SHP77 treated with DMSO at 0.1 percent for 48 hours (cell line): ENCODE data around the gene SLX4IP.

Experiments
- DNase-seq: peaks from one replicate; lab custom pipeline; 2025; lab: John Stamatoyannopoulos, UW

The SLX4IP gene

DNA sequence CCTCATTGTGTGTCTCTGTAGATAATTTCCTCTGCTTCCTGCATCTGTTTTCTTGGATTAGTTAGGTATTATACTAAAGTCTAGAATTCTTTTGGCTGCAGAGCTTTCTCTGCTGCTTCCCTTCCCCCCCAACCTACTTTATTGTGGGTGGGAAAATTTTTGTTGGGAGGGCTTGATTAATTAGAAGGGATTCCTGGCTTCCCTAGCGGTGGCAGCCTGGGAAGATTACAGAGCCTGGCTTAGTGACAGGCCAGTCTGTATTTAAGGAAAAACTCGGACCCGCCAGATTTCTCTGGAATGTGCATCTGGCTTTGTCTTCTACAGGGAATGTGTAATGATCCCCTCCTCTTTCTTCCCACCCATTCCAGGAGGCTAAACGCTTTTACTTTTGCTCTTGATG, 31.2 kb downstream of the SLX4IP start:
- no peak for DNase-seq

DNA sequence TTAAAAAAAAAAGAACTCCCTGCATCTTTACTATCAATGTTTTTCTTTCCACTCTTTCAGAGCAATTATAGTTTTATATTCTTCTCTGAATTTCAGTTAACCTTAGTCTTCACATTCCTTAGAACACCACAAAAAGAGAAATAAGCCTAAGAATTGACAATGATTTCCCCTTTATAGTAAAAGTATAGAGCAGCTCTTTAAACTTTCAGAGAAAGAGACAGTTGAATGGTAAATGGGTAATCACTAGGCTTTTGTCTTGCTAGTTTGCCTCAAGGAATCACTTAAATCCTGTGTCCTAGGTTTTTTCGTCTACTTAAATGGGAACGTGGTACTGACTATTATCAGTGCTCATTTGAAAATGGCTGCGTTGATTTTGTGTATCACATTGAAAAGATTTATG, 31.8 kb downstream of the SLX4IP start:
- DNase-seq: no peak

DNA sequence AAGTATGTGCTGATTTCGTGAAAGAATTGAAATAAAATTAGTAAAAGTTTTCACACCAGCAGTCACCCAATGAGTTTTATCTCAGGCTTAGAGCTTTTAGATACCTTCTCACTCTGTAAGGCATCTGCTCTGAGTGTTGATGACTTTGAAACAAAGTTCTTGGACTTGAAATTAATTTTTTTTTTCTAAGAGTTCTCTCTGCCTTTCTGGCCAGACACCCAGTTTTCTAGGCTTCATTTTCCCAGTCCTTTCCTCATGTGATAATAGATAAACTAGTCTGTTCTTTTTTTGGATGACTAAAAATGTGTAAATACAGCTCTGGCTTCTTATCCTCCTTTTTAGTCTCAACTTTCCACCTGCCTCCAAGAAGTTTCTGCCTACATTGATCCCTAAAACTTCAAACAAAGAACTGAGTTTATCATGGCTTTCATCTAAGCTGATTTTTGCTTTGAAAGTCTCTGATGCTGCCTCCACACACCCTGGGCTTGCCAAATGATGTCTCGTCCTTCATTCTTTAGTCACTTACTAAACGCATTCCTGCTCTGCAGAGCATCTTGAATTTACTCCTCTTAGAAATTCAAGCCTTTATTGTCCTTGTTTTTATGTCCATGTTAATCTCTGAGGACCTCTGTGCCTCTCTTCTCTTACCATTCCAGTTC, 32.7 kb downstream of the SLX4IP start:
- DNase-seq: no peak

DNA sequence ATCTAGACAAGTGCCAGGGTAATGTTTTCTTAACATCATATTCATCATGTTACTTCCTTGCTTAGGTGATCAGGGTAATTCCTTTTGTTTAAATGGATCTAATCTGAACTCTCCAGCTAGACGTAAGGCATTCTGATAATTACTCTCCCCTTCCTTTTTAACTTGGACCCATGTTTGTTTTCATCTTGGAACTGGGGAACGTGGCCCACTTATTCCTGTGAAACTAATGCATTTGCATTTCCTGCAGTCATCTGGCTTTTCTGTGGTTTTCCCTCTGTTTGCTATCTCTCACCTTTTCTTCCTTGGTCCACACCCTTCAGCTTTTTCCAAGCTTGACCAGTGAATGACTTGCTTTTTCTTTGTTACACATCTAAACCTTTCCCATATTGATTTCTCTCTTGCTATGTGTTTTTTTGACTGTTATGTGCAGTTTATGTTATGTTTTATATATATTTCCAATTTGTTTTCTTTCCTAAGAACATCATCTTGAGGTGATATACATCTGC, 33.3 kb downstream of the SLX4IP start:
- no peak for DNase-seq

DNA sequence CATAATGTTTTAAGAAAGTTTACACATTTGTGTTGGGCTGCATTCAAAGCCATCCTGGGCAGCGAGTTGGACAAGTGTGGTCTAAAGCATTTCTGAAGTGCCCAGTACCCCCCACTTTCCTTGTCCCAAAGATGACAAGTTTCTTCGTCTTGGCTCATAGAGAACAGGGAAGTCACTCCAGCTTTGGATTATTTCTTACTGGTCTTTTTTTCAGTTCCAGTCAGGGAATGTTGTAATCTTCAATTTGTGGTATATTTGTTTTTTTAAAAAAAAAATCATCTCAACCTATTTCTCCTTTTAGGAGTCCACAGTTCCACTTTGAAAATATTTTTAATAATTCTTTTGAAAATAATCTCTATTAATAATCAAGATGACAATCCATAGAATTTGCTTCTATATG, 34.0 kb downstream of the SLX4IP start:
- no peak for DNase-seq

DNA sequence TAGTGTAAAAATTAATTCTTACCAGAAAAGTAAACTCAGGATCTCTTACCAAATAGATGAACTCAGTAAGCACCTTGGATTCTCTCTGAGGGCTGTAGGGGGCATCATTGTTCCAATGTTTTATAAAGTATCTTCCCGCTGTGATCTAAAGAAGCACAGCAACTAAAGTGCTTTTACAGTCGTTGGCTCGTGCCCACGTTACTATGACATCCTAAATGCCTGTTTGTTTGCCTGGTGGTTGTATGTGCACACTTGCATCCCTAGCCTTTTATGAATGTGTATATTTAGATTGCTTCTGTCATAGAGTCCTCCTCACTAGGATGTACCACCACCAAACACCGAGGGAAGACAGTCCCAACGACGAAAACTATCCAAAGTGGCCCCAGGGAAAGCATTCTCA, 34.5 kb downstream of the SLX4IP start:
- DNase-seq: peak; percentile 86

DNA sequence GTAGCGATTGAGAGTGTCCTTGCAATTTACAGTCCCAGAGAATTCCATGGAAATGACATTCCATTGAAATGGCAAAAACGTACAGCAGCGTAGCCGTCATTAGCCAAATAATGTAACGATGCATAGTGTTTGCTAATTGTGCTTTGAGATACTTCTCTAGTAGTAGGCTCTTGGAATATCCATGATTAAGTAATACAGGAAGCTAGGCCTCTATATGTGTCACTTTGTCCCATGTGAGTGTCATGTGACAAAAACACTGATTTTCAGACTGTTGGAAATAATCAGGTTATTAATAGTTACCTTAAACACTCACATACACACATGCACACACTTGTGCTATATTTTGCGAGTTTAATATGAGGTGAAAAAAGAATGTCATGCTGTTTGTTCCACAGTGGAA, 35.2 kb downstream of the SLX4IP start:
- DNase-seq: no peak

DNA sequence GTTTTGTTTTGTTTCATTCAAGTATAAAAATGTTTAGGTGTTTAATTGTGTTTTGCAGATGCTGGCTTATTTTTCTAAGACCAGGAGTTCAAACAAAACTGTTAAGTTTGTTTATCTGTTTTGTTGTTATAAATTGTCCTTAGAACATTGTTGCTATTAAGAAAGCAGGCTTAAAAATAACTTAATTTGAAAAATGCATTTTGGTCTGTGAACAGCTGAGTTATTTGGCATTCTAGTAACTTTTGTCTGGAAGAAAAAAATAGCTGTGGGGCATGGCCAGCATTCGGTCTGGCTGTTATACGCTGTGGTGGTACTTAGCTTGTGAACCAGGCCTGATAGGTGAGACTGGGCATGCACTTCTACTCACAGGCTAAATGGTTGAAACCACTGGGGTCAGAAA, 37.8 kb downstream of the SLX4IP start:
- no peak for DNase-seq

DNA sequence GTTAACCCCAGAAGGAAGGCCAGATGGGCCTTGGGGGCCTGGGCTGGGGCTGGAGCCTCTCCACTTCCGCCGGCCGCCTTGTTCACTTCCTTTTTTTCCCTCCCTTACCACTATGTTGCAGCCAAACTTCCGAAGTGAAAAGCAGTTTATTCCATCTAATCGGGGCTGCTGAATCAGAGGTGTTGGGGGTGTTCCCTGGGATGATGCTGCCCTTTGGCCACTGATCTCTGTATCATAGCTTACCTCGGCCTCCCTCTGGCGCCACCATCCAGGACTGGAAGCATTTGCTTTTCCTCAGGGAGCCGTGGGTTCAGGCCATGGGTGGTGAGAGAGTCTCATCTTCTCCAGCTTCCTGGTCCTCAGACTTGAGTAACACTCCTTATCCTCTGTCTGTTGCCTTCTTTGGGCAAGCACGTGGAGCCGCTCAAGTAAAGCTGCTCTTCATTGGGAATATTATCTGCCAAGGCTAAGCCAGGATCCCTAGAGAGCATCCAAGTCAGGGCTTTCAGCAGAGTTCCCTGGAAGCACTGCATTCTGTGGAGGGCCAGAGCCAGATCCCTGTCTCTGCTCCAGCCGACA, 39.6 kb downstream of the SLX4IP start:
- DNase-seq: no peak

DNA sequence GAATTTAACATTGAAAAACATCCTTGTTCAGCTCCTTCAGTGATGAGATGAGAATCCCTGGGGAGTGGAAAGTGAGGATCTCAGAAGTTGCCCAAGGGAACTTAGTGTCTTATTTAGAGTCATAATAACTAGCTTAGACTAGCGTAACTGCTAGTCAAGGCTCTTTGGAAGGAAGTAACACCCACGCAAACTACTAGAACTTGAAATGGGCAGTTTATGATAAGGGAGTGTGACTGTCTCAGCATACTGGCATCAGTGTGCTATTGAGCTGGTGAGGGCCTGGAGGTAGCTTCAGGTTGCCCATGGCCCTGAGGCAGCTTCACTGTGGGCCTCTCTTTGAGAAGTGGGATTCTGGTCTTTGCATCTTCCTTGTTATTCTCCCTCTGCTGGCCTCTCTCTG, 40.1 kb downstream of the SLX4IP start:
- DNase-seq: no peak

DNA sequence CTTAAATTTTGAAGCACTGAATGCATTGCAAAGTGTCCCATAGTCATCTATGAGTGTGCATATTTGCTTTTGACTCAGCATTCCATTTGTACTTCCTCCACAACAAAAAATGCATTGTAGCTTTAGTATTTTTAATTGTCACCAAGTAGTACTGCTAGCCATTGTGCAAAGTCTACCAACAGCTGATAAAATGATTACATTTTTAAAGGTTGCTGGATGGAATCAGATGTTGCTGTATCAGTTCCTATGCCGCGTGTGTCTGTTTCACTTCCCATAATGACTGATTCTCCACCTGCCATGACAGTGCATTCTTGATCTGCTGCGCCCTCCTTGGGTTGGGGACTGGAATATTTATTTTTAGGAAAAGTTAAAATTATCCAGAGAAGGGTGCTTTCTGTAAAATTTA, 41.2 kb downstream of the SLX4IP start:
- peak; percentile 24 for DNase-seq

DNA sequence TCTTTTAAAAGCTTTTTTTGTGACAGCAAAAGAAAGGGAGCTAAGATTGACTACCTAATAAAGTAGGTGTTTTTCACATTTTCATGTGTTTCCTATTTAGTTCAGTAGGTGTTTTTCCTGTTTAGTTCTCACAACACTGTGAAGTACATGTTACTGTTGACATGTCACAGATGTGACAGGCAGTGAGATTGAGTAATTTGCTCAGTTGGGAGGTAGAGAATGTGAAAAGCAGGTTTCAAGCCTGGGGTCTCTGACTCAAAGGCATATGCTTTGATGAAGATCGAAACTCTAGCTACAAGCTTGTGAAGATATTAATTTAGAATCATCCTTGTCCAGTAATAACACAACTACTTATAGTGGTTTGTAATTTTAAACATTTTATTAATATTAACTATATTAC, 43.1 kb downstream of the SLX4IP start:
- DNase-seq: no peak

DNA sequence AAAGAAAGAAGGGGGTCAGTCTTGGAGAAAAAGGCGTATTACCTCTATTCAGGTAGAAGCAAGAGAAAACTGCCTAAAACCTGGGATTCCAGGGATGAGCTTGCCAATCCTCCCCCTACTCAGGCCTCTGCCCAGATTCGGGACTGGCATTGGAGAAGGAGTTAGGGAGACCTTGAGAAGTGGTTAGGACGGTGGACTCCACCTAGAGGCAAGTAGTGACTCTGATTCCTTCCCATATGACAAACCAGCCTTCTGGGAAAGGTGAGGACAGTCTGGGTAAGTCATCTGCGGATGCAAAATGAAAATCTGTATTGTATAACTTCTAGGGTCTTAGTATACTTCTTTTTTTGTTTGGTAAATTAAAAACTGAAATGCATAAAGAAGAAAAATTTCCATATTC, 43.8 kb downstream of the SLX4IP start:
- DNase-seq: no peak

DNA sequence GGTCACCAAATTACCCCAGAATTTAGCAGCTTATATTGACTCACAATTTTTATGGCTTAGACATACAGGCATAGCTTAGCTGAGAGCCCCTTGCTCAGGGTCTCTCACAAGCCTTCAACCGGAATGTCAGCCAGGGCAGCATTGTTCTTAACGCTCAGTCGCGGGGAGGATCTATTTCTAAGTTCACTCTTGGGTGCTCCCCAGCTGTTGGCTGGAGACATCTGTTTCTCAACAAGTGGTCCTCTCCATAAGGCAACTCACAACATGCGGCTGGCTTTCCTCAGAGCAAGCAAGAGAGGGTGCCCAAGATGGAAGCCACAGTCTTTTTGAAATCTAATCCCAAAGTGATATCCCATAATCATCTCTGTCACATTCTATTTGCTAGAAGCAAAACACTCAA, 46.6 kb downstream of the SLX4IP start:
- DNase-seq: no peak

DNA sequence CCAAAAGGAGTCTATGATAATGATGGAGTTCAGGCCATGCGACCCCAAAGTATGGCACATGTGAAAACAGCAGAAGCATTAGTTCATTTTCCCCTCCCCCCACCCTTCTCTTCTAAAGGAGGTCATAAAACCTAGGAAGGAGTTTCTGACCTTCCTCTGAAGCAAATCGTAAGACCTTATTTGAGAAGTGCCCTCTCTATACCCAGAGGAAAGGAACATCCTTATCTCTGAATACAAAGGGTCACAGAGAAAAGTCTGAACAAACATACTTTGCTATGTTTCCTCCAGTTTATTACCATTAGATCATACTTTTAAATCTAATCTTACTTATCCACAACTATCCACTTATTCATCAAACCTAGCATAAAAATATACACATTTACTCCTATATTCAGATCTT, 48.6 kb downstream of the SLX4IP start:
- DNase-seq: no peak

DNA sequence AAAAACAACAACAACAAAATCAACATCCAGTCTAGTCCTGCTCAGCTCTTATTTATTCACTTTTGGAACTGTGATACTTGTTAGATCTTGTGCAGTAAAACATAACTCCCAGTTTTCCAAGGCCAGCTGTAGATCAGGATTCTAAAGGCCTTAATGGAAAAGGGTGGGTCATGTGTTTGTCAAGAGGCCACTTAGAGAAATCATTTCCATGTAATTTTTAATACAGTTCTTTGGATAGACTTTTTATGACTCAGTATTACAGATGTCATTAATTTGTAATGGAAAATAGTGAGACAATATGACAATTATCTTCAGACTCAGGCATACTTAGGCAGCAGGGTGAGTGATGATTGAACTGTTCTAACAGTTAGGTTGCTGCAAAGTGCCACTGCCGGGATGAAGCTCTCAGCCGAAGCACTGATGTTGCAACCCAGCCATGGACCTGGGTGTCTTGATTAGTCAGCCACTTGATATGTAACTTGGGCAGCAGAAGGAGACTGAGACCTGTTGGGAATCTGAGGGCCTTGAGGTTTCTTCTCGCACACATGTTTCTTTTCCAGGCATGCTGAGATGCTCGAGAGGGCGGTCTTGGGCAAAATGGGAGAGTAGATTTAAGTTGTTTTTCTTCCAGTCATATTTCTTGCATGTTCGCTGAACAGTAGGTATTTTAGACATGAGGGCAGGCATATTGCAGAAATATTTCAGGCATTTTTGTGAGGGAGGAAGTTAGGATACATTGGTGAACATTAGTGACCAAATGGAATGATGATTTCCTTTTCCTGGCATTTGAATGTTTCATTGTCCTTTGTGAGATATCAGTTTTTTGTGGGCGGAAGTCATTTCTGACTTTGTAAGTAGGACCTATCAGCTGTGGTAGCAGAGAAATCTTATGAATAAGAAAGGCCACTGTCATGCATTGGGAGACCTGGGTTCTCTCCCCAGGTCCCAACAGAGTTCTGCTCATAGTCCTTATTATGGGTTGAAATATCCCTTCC, 52.3 kb downstream of the SLX4IP start:
- no peak for DNase-seq

DNA sequence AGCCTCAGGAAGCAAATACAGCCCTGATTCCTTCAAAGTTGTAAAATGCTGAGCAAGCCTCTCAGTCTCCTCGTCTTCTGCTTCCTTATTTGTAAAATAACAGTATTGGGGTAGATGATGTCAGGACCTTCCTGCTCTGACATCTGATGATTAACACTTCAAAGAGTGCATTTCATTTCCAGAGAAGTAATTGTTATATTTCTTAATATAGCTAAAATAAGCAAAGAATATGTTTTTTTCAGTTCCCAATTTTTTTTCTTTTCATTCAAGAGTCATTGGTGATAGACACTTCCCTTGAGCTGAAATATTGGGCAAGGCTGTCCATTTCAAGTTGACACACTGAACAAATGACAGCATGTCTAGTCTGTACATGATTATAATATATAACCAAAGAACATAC, 53.4 kb downstream of the SLX4IP start:
- no peak for DNase-seq

DNA sequence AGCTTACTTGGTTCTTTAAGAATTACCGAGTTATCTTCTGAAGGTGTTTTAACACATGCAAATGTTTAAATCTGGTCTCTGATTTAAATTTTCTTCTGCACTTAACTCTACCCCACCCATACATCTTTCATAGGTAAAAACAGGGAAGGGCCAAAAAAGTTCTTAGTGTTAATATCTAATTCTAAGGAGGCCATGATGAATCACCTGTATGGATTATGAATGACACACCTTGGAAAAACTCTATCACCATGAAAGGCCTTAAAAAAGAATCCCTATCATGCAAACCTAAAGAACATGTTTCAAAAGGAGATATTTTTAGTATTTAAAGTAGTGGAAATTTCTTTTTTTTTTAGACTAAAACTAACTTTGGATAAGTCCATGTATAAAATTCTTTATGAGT, 54.7 kb downstream of the SLX4IP start:
- no peak for DNase-seq

DNA sequence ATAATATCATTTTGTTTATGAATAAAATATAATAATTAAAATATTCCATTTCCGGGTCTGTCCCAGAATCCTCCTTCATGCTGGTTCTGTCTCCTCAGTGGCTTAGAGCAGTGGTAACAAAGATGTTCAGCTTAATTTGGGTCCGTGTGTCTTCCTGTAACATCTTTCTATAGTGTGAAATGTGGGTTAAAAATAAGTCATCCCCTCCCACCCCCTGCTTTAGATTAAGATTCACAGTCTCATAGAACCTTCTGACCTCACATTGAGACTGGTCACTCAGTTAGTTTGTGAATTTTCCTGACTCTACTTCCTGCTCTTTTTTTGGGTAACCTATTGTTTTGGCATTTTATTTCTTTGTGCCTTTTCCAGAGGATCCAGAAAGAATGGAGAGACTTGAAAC, 55.2 kb downstream of the SLX4IP start:
- no peak for DNase-seq

DNA sequence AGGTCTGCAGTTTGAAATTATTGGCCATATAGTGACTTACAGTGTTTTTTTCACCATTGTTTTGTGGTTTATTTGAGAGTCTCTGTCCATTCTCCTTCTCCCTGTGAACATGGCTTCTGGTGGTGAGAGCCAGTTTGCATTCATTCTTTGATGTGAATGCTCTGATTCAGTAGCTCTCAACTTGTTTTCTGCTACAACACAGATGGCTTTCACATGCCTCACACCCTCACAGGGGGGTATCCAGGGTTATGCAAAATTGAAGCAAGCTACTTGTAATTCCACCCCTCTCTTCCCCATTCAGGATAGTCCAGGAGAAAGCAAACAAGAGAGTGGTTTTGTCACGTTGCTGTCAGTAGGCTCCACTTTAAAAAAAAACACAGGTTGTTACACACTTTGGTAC, 55.6 kb downstream of the SLX4IP start:
- no peak for DNase-seq

DNA sequence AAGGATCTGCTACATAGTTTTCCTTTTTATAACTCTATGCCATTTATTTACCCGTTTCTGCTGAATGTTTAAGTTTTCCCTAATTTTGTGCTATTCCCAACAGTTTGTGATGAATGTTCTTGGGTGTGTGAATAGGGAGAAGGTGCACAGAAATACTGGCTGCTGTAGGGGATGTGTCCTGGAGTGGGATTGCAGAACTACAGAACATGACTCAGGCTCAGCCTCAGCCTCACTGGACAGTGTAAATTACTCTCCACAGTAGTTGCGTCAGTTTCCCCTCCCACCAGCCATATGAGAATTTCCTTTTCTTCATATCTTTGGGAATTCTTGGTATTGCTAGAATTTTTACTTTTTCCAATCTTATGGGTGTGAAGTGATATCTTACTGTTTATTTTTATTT, 57.0 kb downstream of the SLX4IP start:
- no peak for DNase-seq

DNA sequence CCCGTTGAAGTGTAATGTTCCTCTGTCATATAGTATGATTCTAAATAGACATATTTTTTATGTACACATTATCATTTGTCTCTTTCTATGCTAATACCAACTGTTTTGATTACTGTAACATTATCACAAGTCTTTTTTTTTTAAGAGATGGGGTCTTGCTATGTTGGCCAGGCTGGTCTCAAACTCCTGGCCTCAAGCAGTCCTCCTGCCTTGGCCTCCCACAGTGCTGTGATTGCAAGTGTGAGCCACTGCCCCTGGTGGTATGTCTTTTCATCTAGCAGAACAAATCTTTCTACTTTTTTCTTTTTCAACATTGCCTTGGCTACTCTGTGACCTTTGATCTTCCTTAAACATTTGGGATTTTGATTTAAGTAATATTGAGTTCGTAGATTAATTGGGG, 57.7 kb downstream of the SLX4IP start:
- DNase-seq: no peak

DNA sequence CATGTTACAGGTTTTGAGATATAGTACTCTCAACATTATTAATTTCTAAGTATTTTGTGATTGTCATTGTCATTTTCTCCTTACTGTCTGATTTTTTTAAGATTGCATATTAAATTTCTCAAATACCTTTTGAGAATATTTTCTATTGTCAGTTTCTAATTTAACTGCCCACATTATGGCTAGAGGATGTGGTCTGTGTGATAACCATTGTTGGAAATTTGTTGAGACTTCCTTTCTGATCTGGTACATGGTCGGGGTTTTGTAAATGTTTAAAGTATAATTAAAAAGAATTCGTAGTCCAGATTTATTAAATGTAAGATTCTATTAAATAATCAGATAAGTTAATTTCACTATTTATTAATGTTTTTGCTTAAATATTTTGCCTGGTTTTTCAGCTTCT, 60.1 kb downstream of the SLX4IP start:
- DNase-seq: no peak
